B cell (primary cell): ENCODE measurements around the gene EMC6. TPM values are rescaled to one million over a fixed set of nuclear protein-coding genes. Genes with fewer than 3 reads are reported as not detected.

ENCODE experiments used
- ATAC-seq: fragments of 200-7000 bp; cut with Tn5 transposase; one replicate; pipeline ENCODE4 v1.10.0; 2021; ENCODE audit warnings: low read depth, mild to moderate bottlenecking, moderate number of reproducible peaks, moderate library complexity
- CTCF ChIA-PET: fragments of 350-600 bp; sonication (Branson Sonifier 250); formaldehyde crosslinking; loops from one replicate; lab custom pipeline; 2021; ENCODE audit warnings: antibody characterized with exemption, inconsistent platforms; lab: Charles Lee
- POLR2A ChIA-PET: fragments of 350-600 bp; sonication (Branson Sonifier 250); formaldehyde crosslinking; loops from one replicate; lab custom pipeline; 2021; ENCODE audit warnings: antibody characterized with exemption; lab: Charles Lee
- DNase-seq: peaks from one replicate; pipeline ENCODE4 v3.0.0; 2013
- H2AFZ ChIP-seq: 2 replicates; pipeline ENCODE4 v1.6.1; 2012; ENCODE audit warnings: mild to moderate bottlenecking, low read depth, low read length; ENCODE audit not compliant: insufficient read depth, poor library complexity, severe bottlenecking
- H3K27ac ChIP-seq, 2 donors: 1 replicate in 1 of 2; 2 replicates in 1 of 2; pipeline ENCODE4 v1.5.1; 2012 to 2013; ENCODE audit warnings: low read length in 2 of 2, mild to moderate bottlenecking in 2 of 2, moderate library complexity in 1 of 2
- H3K27me3 ChIP-seq, 4 experiments: fragments of 200-600 bp in 1 of 4; sonication (generic) in 1 of 4; replicated peaks in 1 of 4; 1 replicate in 2 of 4; 2 replicates in 2 of 4; pipeline versions ENCODE4 v1.6.1 to v1.7.0; 2013 to 2016; ENCODE audit warnings: low read length in 3 of 4, mild to moderate bottlenecking in 2 of 4, mixed read lengths in 1 of 4, moderate library complexity in 1 of 4; ENCODE audit not compliant: insufficient read depth in 4 of 4, control insufficient read depth in 3 of 4; ENCODE audit errors: control extremely low read depth in 1 of 4
- H3K36me3 ChIP-seq, 2 experiments: replicated peaks in 1 of 2; 1 replicate in 1 of 2; 2 replicates in 1 of 2; pipeline versions ENCODE4 v1.6.1 to v1.7.1; 2013; ENCODE audit warnings: low read length in 1 of 2; ENCODE audit not compliant: insufficient read depth in 2 of 2, control insufficient read depth in 1 of 2; ENCODE audit errors: control extremely low read depth in 1 of 2, extremely low read depth in 1 of 2
- H3K4me1 ChIP-seq, 2 donors: fragments of 200-600 bp in 1 of 2; sonication (generic) in 1 of 2; 1 replicate in 1 of 2; 2 replicates in 1 of 2; pipeline versions ENCODE4 v1.5.1 to v1.6.1; 2013 to 2017; ENCODE audit warnings: low read length in 2 of 2; ENCODE audit not compliant: control insufficient read depth in 2 of 2, insufficient read depth in 2 of 2
- H3K4me2 ChIP-seq: replicated peaks from 2 replicates; pipeline ENCODE3; 2012; ENCODE audit warnings: mild to moderate bottlenecking, low read depth, low read length; ENCODE audit not compliant: poor library complexity, severe bottlenecking
- H3K4me3 ChIP-seq, 5 experiments: fragments of 200-600 bp in 1 of 5; sonication (generic) in 1 of 5; 1 replicate in 3 of 5; 2 replicates in 2 of 5; pipeline versions ENCODE4 v1.5.1 to v1.7.0; 2011 to 2016; ENCODE audit warnings: low read length in 4 of 5, mild to moderate bottlenecking in 4 of 5, low read depth in 2 of 5, control low read depth in 1 of 5, moderate library complexity in 1 of 5; ENCODE audit not compliant: insufficient read depth in 1 of 5; ENCODE audit errors: control extremely low read depth in 1 of 5, extremely low read depth in 1 of 5
- H3K79me2 ChIP-seq: fragments of 200-600 bp; sonication (generic); one replicate; pipeline ENCODE4 v1.6.0; 2016; ENCODE audit warnings: low read length; ENCODE audit not compliant: control insufficient read depth, insufficient read depth
- H3K9ac ChIP-seq: fragments of 200-600 bp; sonication (generic); 2 replicates; pipeline ENCODE4 v1.6.1; 2017; ENCODE audit warnings: mild to moderate bottlenecking, low read length, moderate library complexity
- H3K9me3 ChIP-seq, 3 donors: one replicate each; pipeline versions ENCODE4 v1.6.1 to v1.7.1; 2013; ENCODE audit warnings: low read length in 2 of 3; ENCODE audit not compliant: control insufficient read depth in 2 of 3, insufficient read depth in 1 of 3; ENCODE audit errors: control extremely low read depth in 1 of 3
- H4K20me1 ChIP-seq: 2 replicates; pipeline ENCODE4 v1.6.0; 2012; ENCODE audit warnings: mild to moderate bottlenecking, low read length; ENCODE audit not compliant: insufficient read depth, control insufficient read depth, poor library complexity, severe bottlenecking
- H3K27ac Mint-ChIP-seq: one replicate; pipeline ENCODE4 v1.8.0; 2021; ENCODE audit warnings: mixed read lengths
- H3K27me3 Mint-ChIP-seq: one replicate; pipeline ENCODE4 v1.8.0; 2021; ENCODE audit warnings: mixed read lengths
- H3K4me1 Mint-ChIP-seq: one replicate; pipeline ENCODE4 v1.8.0; 2021; ENCODE audit warnings: mixed read lengths
- H3K4me3 Mint-ChIP-seq: one replicate; pipeline ENCODE4 v1.8.0; 2021; ENCODE audit warnings: mixed read lengths
- H3K9me3 Mint-ChIP-seq: one replicate; pipeline ENCODE4 v1.8.0; 2022; ENCODE audit warnings: mixed read lengths; ENCODE audit not compliant: insufficient read depth
- EZH2 ChIP-seq: IDR thresholded peaks from 2 replicates; pipeline ENCODE4 v1.6.1; 2012; ENCODE audit warnings: borderline replicate concordance, low read depth, mild to moderate bottlenecking, moderate library complexity, low read length; ENCODE audit not compliant: insufficient read depth, poor library complexity, severe bottlenecking
- WGBS: methylation state at CpG from one replicate; pipeline ENCODE4 v1.1.5; 2013; ENCODE audit warnings: missing lambda C conversion rate; ENCODE audit not compliant: insufficient coverage; 5-methylcytosine and 5-hydroxymethylcytosine counted together
- intact Hi-C: fragments of 100-400 bp; cut with micrococcal nuclease; formaldehyde crosslinking; loops from one replicate; pipeline ENCODE4 v1.10.0; 2022
- polyA plus RNA-seq: library from polyadenylated mRNA; depleted of rRNA; stranded (reverse); fragments of >200 nt; gene quantifications from 2 replicates; pipeline ENCODE4 v1.2.3, GENCODE V29; 2012
- total RNA-seq, 2 donors: library from RNA; stranded (reverse); fragments of 120-200 nt in 1 of 2; gene quantifications; 1 replicate in 1 of 2; 2 replicates in 1 of 2; pipeline versions ENCODE4 v1.2.3 to v1.2.4, GENCODE V29; 2013 to 2022
- TF ChIP-seq, protein P1 (sequence below): fragments of 200-600 bp; IDR thresholded peaks from one replicate; pipeline ENCODE4 v1.8.0; 2022; ENCODE audit warnings: antibody characterized with exemption, mild to moderate bottlenecking

Gene EMC6
- total and polyA plus RNA-seq, 2 donors (not counting 1 experiment from before 2014, with no cell fraction given), result 21.1 to 23.4 TPM

DNA sequence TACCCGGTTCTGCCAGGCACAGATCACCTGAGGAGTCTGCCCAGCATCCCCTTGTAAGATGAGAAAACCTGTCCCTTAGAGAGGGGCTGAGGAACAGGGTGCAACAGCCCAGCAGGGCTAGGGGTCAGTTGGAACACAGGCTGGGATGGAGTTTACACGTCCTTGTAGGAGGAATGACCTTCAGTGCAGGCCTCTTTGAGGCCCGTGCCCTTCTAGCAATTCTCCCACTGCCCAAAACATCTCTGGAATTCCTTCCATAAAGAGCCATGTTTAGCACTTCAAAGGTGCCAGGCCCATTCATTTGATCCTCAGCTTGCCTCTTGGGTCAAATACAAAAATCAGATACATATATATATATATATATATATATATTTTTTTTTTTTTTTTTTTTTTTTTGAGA lies 27.6 kb upstream of the EMC6 start:
- no peak overlapping the region for H3K4me3 Mint-ChIP-seq
- H4K20me1 ChIP-seq, result no peaks in the 10 kb centered on the region
- H3K27me3 ChIP-seq, result no peaks in the 10 kb centered on the region
- no peaks in the 10 kb centered on the region for H3K36me3 ChIP-seq
- no peak overlapping the region for H2AFZ ChIP-seq
- H3K9me3 Mint-ChIP-seq, result no peaks in the 10 kb centered on the region
- no peak overlapping the region for H3K9ac ChIP-seq
- ChIA-PET POLR2A (no interaction called here), CTCF (no interaction called here)
- ATAC-seq, result no peak
- H3K79me2 ChIP-seq, result peaks cover 20% of the 10 kb centered on the region
- H3K9me3 ChIP-seq, result no peaks in the 10 kb centered on the region
- H3K4me2 ChIP-seq, result no peak overlapping the region
- peaks cover 33% of the 10 kb centered on the region for H3K4me1 Mint-ChIP-seq
- H3K27ac ChIP-seq, result no peak overlapping the region
- DNase-seq, result no peak
- 100% methylated on average over 3 of the region's 3 CpGs for WGBS
- intact Hi-C loops, result no loop called here
- TF ChIP-seq EZH2, result no peak
- TF ChIP-seq, protein P1, sequence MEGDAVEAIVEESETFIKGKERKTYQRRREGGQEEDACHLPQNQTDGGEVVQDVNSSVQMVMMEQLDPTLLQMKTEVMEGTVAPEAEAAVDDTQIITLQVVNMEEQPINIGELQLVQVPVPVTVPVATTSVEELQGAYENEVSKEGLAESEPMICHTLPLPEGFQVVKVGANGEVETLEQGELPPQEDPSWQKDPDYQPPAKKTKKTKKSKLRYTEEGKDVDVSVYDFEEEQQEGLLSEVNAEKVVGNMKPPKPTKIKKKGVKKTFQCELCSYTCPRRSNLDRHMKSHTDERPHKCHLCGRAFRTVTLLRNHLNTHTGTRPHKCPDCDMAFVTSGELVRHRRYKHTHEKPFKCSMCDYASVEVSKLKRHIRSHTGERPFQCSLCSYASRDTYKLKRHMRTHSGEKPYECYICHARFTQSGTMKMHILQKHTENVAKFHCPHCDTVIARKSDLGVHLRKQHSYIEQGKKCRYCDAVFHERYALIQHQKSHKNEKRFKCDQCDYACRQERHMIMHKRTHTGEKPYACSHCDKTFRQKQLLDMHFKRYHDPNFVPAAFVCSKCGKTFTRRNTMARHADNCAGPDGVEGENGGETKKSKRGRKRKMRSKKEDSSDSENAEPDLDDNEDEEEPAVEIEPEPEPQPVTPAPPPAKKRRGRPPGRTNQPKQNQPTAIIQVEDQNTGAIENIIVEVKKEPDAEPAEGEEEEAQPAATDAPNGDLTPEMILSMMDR, result no peak
- H3K27ac Mint-ChIP-seq, result no peak overlapping the region
- no peaks in the 10 kb centered on the region for H3K27me3 Mint-ChIP-seq
- peaks cover 11 to 20% of the 10 kb centered on the region in 2 donors for H3K4me1 ChIP-seq
- H3K4me3 ChIP-seq, result no peak overlapping the region

DNA sequence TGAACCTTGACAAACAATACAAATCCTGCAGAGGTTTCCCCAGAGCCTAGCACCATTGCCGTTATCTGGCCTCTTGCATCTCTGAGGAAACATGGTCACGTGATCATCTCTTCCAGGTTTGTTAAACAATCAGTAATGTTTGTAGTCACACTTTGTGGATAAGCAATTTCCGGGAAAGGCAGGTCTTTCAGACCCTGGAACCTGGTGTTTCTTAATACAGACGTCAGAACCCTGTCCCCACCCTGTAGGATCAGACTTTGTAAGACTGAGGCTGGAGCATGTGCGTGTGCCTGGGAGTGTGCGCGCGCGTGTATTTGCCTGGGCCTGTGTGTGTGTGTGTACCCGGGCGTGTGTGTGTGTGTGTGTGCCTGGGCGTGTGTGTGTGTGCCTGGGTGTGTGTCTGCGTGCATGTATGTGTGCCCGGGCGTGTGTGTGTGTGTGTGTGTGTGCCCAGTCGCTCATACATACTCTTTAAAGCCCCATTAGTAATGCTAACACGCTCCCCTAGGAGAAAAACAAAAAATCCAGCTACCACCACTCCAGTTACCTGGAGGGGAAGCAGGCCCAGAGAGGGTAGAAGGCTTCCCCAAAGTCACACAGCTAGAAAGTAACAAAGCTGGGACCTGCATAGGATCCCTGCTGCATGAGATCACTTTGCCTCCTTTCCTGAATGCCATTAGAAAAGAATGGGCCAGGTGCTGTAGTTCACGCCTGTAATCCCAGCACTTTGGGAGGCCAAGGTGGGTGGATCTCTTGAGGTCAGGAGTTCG lies 26.7 kb upstream of the EMC6 start:
- DNase-seq (no peak), ATAC-seq (no peak)
- ChIA-PET CTCF (interaction anchor here (1.3 kb wide), 1 partner anchor 95 kb away, joined by 3 read pairs; no protein-coding TSS in a partner anchor), POLR2A (no interaction called here)
- no peak overlapping the region for H3K27ac Mint-ChIP-seq
- Histone ChIP-seq H3K36me3 (no peaks in the 10 kb centered on the region), H3K79me2 (peaks cover 16% of the 10 kb centered on the region), H2AFZ (no peak overlapping the region), H3K4me1 (peaks cover 19 to 28% of the 10 kb centered on the region in 2 donors), H3K27ac (no peak overlapping the region), H3K4me2 (no peak overlapping the region), H3K9ac (no peak overlapping the region), H3K27me3 (no peaks in the 10 kb centered on the region), H3K9me3 (no peaks in the 10 kb centered on the region), H3K4me3 (no peak overlapping the region), H4K20me1 (no peaks in the 10 kb centered on the region)
- 97% methylated on average over 5 of the region's 19 CpGs for WGBS
- TF ChIP-seq, protein P1, result no peak
- no peak for TF ChIP-seq EZH2
- intact Hi-C loops, result no loop called here
- H3K4me3 Mint-ChIP-seq, result no peak overlapping the region
- H3K27me3 Mint-ChIP-seq, result no peaks in the 10 kb centered on the region
- H3K4me1 Mint-ChIP-seq, result peaks cover 33% of the 10 kb centered on the region
- H3K9me3 Mint-ChIP-seq, result no peaks in the 10 kb centered on the region
